Mesenchymal stem cell (in vitro differentiated cells and primary cell): ENCODE measurements around the gene TMEM109.

ENCODE experiments used
- DNase-seq: peaks from one replicate; pipeline ENCODE4 v3.0.0-alpha.2; 2013
- H2AFZ ChIP-seq: one replicate; pipeline ENCODE4 v1.6.1; 2013; ENCODE audit warnings: low read depth, mild to moderate bottlenecking, control low read depth, inconsistent platforms, low read length, moderate library complexity
- H2AK5ac ChIP-seq: 2 replicates; pipeline ENCODE4 v1.6.1; 2013; ENCODE audit warnings: low read length, moderate library complexity, mild to moderate bottlenecking, inconsistent platforms; ENCODE audit not compliant: severe bottlenecking
- H2BK120ac ChIP-seq: one replicate; pipeline ENCODE4 v1.6.1; 2013; ENCODE audit warnings: low read depth, mild to moderate bottlenecking, inconsistent platforms, low read length, moderate library complexity
- H2BK12ac ChIP-seq, 2 experiments: one replicate each; pipeline ENCODE4 v1.6.1; 2013; ENCODE audit warnings: inconsistent platforms in 2 of 2, low read length in 2 of 2, mild to moderate bottlenecking in 2 of 2, moderate library complexity in 2 of 2, control low read depth in 1 of 2
- H2BK15ac ChIP-seq: one replicate; pipeline ENCODE4 v1.6.1; 2013; ENCODE audit warnings: mild to moderate bottlenecking, low read depth, inconsistent platforms; ENCODE audit not compliant: poor library complexity, severe bottlenecking
- H2BK5ac ChIP-seq: 2 replicates; pipeline ENCODE4 v1.6.1; 2013; ENCODE audit warnings: low read depth, mild to moderate bottlenecking, low read length, control low read depth, inconsistent platforms; ENCODE audit not compliant: poor library complexity, severe bottlenecking
- H3K14ac ChIP-seq, 2 experiments: one replicate each; pipeline ENCODE4 v1.6.1; 2013; ENCODE audit warnings: inconsistent platforms in 2 of 2, low read length in 2 of 2, control low read depth in 1 of 2, mild to moderate bottlenecking in 1 of 2, moderate library complexity in 1 of 2
- H3K18ac ChIP-seq, 2 experiments: one replicate each; pipeline ENCODE4 v1.6.1; 2013; ENCODE audit warnings: inconsistent platforms in 2 of 2, low read length in 2 of 2, control low read depth in 1 of 2, low read depth in 1 of 2, mild to moderate bottlenecking in 1 of 2
- H3K23ac ChIP-seq, 2 experiments: one replicate each; pipeline ENCODE4 v1.6.1; 2013; ENCODE audit warnings: inconsistent platforms in 2 of 2, low read length in 2 of 2, mild to moderate bottlenecking in 2 of 2, moderate library complexity in 2 of 2, control low read depth in 1 of 2
- H3K27ac ChIP-seq: 2 replicates; pipeline ENCODE4 v1.5.1; 2013; ENCODE audit warnings: mild to moderate bottlenecking, moderate library complexity, low read length, control low read depth, inconsistent platforms; ENCODE audit not compliant: poor library complexity, severe bottlenecking
- H3K27me3 ChIP-seq, 2 experiments: 2 replicates each; pipeline versions ENCODE4 v1.6.1 to v1.7.0; 2013; ENCODE audit warnings: low read length in 2 of 2, mild to moderate bottlenecking in 2 of 2, moderate library complexity in 2 of 2, control low read depth in 1 of 2, inconsistent platforms in 1 of 2; ENCODE audit not compliant: control insufficient read depth in 1 of 2, insufficient read depth in 1 of 2
- H3K36me3 ChIP-seq, 2 experiments: 2 replicates each; pipeline versions ENCODE4 v1.6.1 to v1.7.0; 2013; ENCODE audit warnings: low read length in 2 of 2, control low read depth in 1 of 2, inconsistent platforms in 1 of 2, low read depth in 1 of 2, mild to moderate bottlenecking in 1 of 2; ENCODE audit not compliant: insufficient read depth in 2 of 2, control insufficient read depth in 1 of 2
- H3K4ac ChIP-seq, 2 experiments: one replicate each; pipeline ENCODE4 v1.6.1; 2013; ENCODE audit warnings: inconsistent platforms in 2 of 2, low read length in 2 of 2, mild to moderate bottlenecking in 2 of 2, moderate library complexity in 2 of 2, control low read depth in 1 of 2, low read depth in 1 of 2
- H3K4me1 ChIP-seq: 2 replicates; pipeline ENCODE4 v1.6.1; 2013; ENCODE audit warnings: low read depth, low read length, control low read depth; ENCODE audit not compliant: control insufficient read depth, insufficient read depth
- H3K4me2 ChIP-seq: 2 replicates; pipeline ENCODE4 v1.6.1; 2013; ENCODE audit warnings: low read length, mild to moderate bottlenecking, inconsistent platforms; ENCODE audit not compliant: poor library complexity, severe bottlenecking
- H3K4me3 ChIP-seq, 2 experiments: 2 replicates each; pipeline versions ENCODE4 v1.5.1 to v1.7.0; 2013; ENCODE audit warnings: low read length in 2 of 2, mild to moderate bottlenecking in 2 of 2, control low read depth in 1 of 2, low read depth in 1 of 2; ENCODE audit not compliant: insufficient read depth in 1 of 2
- H3K79me1 ChIP-seq: replicated peaks from 2 replicates; pipeline ENCODE4 v1.6.1; 2013; ENCODE audit warnings: mild to moderate bottlenecking, control low read depth, low read length, inconsistent platforms; ENCODE audit not compliant: poor library complexity, severe bottlenecking
- H3K9ac ChIP-seq: 2 replicates; pipeline ENCODE4 v1.7.0; 2013; ENCODE audit warnings: mild to moderate bottlenecking, low read length, moderate library complexity
- H3K9me3 ChIP-seq: 2 replicates; pipeline ENCODE4 v1.7.0; 2013; ENCODE audit warnings: mild to moderate bottlenecking, low read length; ENCODE audit not compliant: control insufficient read depth
- H4K8ac ChIP-seq: one replicate; pipeline ENCODE4 v1.6.1; 2013; ENCODE audit warnings: inconsistent platforms, mild to moderate bottlenecking, low read length, moderate library complexity
- H4K91ac ChIP-seq: one replicate; pipeline ENCODE4 v1.6.1; 2013; ENCODE audit warnings: mild to moderate bottlenecking, low read length, inconsistent platforms
- WGBS: methylation state at CpG from one replicate; pipeline ENCODE4 v1.1.7; 2013; ENCODE audit warnings: mixed read lengths; 5-methylcytosine and 5-hydroxymethylcytosine counted together

The TMEM109 gene

GRCh38 chr11:60971520-60971919 lies 57.6 kb downstream of the TMEM109 start, which contains the start of gene CD6:
CD6 (plus strand) TSS chr11:60971680; CDS start chr11:60971866, 186 bp downstream.
- H4K91ac ChIP-seq: no peak within 1 kb of the TSS
- H3K4me1 ChIP-seq: peaks cover 1% of the 10 kb centered on the region
- H2BK5ac ChIP-seq: no peak within 1 kb of the TSS
- no peak within 1 kb of the TSS for H3K14ac ChIP-seq
- H4K8ac ChIP-seq: no peak within 1 kb of the TSS
- H2BK120ac ChIP-seq: no peak within 1 kb of the TSS
- WGBS: 95% methylated on average over 16 of the region's 16 CpGs
- peaks cover 4% of the 10 kb centered on the region for H3K9me3 ChIP-seq
- no peak within 1 kb of the TSS for H3K18ac ChIP-seq
- H3K4ac ChIP-seq: no peak within 1 kb of the TSS
- H2BK15ac ChIP-seq: no peak within 1 kb of the TSS
- H3K36me3 ChIP-seq: no peaks in the 10 kb centered on the region
- no peak within 1 kb of the TSS for H3K4me3 ChIP-seq
- H3K9ac ChIP-seq: no peak within 1 kb of the TSS
- no peaks in the 10 kb centered on the region for H3K79me1 ChIP-seq
- no peak within 1 kb of the TSS for H2BK12ac ChIP-seq
- H3K23ac ChIP-seq: no peak within 1 kb of the TSS
- no peak within 1 kb of the TSS for H2AK5ac ChIP-seq
- peaks cover 16 to 35% of the 10 kb centered on the region in 2 experiments for H3K27me3 ChIP-seq
- no peak within 1 kb of the TSS for H3K27ac ChIP-seq
- no peak within 1 kb of the TSS for H2AFZ ChIP-seq
- H3K4me2 ChIP-seq: no peak within 1 kb of the TSS
- no peak for DNase-seq

- Histone ChIP-seq H3K9me3 (peaks cover 4% of the 10 kb centered on the region), H3K36me3 (no peaks in the 10 kb centered on the region), H2AFZ (no peak overlapping the region), H2BK12ac (no peak overlapping the region), H3K9ac (no peak overlapping the region), H3K23ac (no peak overlapping the region), H3K27ac (no peak overlapping the region), H3K4ac (no peak overlapping the region), H3K4me1 (peaks cover 1% of the 10 kb centered on the region), H2BK120ac (no peak overlapping the region), H4K8ac (no peak overlapping the region), H2AK5ac (no peak overlapping the region), H2BK15ac (no peak overlapping the region), H3K27me3 (peaks cover 16 to 27% of the 10 kb centered on the region in 2 experiments), H3K79me1 (no peaks in the 10 kb centered on the region), H2BK5ac (no peak overlapping the region), H4K91ac (no peak overlapping the region), H3K4me2 (no peak overlapping the region), H3K14ac (no peak overlapping the region), H3K4me3 (no peak overlapping the region), H3K18ac (no peak overlapping the region)
- DNase-seq: no peak
- 84% methylated on average over 15 of the region's 15 CpGs for WGBS
Observed at GRCh38 chr11:60972182-60973030, 58.4 kb downstream of the TMEM109 start.
